AG04449 (cell line): ENCODE measurements around the gene OR52B2.

Experiments used
- CTCF ChIA-PET: fragments of 350-600 bp; formaldehyde crosslinking; extraction: SDS; loops from one replicate; lab custom pipeline; 2021; ENCODE audit warnings: antibody characterized with exemption; lab: Yijun Ruan, JAX
- POLR2A ChIA-PET: fragments of 400-600, 350-600 bp; formaldehyde crosslinking; extraction: SDS; loops from one replicate; lab custom pipeline; 2020; ENCODE audit warnings: antibody characterized with exemption, inconsistent platforms; lab: Yijun Ruan, JAX
- DNase-seq: peaks from one replicate; pipeline ENCODE4 v3.0.0-alpha.2; 2010; ENCODE audit warnings: low read depth, low spot score
- H3K4me3 ChIP-seq: 2 replicates; pipeline ENCODE4 v1.5.1; 2011; ENCODE audit warnings: low read depth, mild to moderate bottlenecking, control low read depth, low read length
- CTCF ChIP-seq: IDR thresholded peaks from one replicate; pipeline ENCODE4 v1.5.1; 2011; ENCODE audit warnings: mild to moderate bottlenecking, moderate library complexity, low read length, control low read depth, inconsistent platforms; ENCODE audit not compliant: insufficient read depth; ENCODE audit errors: missing control alignments

Gene OR52B2

GRCh38 chr11:6132431-6132830, 37.7 kb downstream of the OR52B2 start:
- no peak for TF ChIP-seq CTCF
- no peak overlapping the region for H3K4me3 ChIP-seq
- POLR2A ChIA-PET, result no interaction called here
- no peak for DNase-seq
- CTCF ChIA-PET, result no interaction called here

- TF ChIP-seq CTCF, result no peak
- ChIA-PET CTCF (no interaction called here), POLR2A (no interaction called here)
- no peak overlapping the region for H3K4me3 ChIP-seq
- DNase-seq, result no peak
Observed at GRCh38 chr11:6129635-6130034, 40.5 kb downstream of the OR52B2 start.

- TF ChIP-seq CTCF, result no peak
- no peak overlapping the region for H3K4me3 ChIP-seq
- CTCF ChIA-PET, result no interaction called here
- POLR2A ChIA-PET, result no interaction called here
- DNase-seq, result no peak
Observed at GRCh38 chr11:6129011-6129410, 41.1 kb downstream of the OR52B2 start.

GRCh38 chr11:6127881-6128280, 42.2 kb downstream of the OR52B2 start:
- ChIA-PET POLR2A (no interaction called here), CTCF (no interaction called here)
- no peak overlapping the region for H3K4me3 ChIP-seq
- no peak for TF ChIP-seq CTCF
- DNase-seq, result no peak

- no peak for TF ChIP-seq CTCF
- CTCF ChIA-PET, result no interaction called here
Observed at GRCh38 chr11:6124245-6124644, 45.9 kb downstream of the OR52B2 start.

More at GRCh38 chr11:6124245-6124644, 45.9 kb downstream of the OR52B2 start:
- no peak overlapping the region for H3K4me3 ChIP-seq
- POLR2A ChIA-PET, result no interaction called here
- no peak for DNase-seq
